ENCODE data around the gene HMGB1.
"Not testable (repeated sequence)": the region's sequence is repeated elsewhere in the genome, so short reads cannot be mapped to it uniquely, and the experiment has no call there.

Gene HMGB1

DNA sequence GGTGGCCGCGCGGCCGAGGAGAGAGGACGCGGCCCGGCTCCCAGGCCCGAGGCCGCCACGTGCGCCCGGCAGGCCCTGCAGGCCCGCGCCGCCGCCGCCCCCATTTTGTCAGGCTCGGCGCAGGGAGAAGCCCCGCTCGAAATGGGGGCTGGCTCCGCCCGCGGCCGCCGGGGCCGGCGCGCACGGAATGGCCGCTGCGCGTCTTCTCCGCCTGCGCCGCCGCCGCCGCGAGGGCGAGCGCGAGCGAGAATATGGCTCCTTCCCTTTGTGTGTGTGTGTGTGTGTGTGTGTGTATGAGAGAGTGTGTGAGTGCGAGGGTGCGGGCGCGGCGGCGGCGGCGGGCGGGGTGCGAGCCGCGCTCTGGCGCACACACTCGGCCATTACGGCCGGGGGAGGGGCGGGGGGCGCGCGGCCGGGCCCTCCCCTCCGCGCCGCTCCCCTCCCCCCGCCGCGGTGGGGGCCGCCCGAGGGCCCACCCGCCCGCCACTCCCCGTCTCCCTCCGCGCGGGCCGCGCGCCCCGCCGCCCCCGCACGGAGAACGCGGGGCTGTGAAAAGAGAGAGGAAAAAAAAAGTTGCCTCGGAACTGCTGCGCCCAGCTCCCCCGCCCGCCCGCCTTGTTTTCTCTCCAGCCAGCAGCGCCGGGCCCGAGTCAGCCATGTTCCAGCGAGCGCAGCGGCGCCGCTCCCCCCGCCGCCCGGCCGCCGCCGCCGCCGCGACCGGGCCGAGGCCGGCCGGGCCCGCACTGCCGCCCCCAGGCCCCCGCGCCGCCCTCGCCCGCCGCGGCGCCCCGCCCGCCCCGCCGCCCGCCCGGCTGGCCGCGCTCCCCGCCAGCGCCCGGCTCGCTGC lies 1.0 kb downstream of the HMGB1 start:
- no peaks in the 10 kb centered on the region for H3K27me3 ChIP-seq (ENCODE audit: control insufficient read depth in 1 of 2, insufficient read depth in 2 of 2, low read length in 2 of 2)
- H3K27ac ChIP-seq (ENCODE audit: low read depth, low read length) = peak overlapping the region; percentile 99
- H3K9me3 ChIP-seq (ENCODE audit: low read length) = no peaks in the 10 kb centered on the region
- peak overlapping the region; percentile 76 for H3K9ac ChIP-seq (ENCODE audit: low read length)
- peak overlapping the region; percentile 71 to 84 for H3K4me3 ChIP-seq (ENCODE audit: low read depth in 1 of 2, low read length in 2 of 2)
- peaks cover 27% of the 10 kb centered on the region for H3K4me1 ChIP-seq (ENCODE audit: insufficient read depth, low read length)
- peaks cover 18% of the 10 kb centered on the region for H3K36me3 ChIP-seq (ENCODE audit: insufficient read depth, low read length)

- peaks cover 27% of the 10 kb centered on the region for H3K4me1 ChIP-seq (ENCODE audit: insufficient read depth, low read length)
Measured at GRCh38 chr13:30463787-30464495, 1.8 kb downstream of the HMGB1 start.

DNA sequence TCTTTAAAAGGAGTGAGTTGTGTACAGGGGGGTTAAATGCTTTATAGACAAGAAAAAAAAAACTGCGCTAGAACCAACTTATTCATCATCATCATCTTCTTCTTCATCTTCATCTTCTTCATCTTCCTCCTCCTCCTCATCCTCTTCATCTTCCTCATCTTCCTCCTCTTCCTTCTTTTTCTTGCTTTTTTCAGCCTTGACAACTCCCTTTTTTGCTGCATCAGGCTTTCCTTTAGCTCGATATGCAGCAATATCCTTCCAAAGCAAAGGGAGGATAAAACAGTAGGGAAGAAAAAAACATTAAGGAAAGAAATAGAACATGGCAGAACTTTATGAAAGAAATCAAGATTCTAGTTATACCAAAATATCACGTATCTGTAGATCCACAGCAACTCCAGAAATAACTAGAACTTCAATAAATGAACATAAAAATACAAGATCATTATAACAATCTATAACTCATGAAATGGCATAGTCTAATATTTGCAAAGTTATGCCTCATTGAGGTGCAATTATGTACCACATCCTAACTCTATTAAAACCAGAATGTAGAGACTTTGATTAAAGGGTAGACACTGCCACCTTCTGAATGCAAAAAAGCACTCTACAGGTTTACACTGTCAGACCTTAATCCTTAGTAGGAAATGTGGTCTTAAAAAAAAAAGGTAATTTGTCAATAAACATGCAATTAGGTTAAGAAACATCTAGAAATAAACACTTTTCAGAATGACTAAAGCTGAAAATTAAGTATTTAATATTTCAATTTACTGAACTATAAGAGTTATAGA lies 4.3 kb downstream of the HMGB1 start:
- Histone ChIP-seq H3K4me1 (ENCODE audit: insufficient read depth, low read length) (peaks cover 27% of the 10 kb centered on the region), H3K36me3 (ENCODE audit: insufficient read depth, low read length) (peaks cover 18% of the 10 kb centered on the region), H3K27ac (ENCODE audit: low read depth, low read length) (peak overlapping the region; percentile 7), H3K9ac (ENCODE audit: low read length) (peak overlapping the region; percentile 76)
- H3K27me3 ChIP-seq (ENCODE audit: control insufficient read depth in 1 of 2, insufficient read depth in 2 of 2, low read length in 2 of 2); H3K9me3 ChIP-seq (ENCODE audit: low read length); H3K4me3 ChIP-seq (ENCODE audit: low read depth in 1 of 2, low read length in 2 of 2): not testable (repeated sequence)

More at GRCh38 chr13:30463787-30464495, 1.8 kb downstream of the HMGB1 start:
- H3K4me3 ChIP-seq (ENCODE audit: low read depth in 1 of 2, low read length in 2 of 2) = peak overlapping the region; percentile 71 to 84
- H3K9me3 ChIP-seq (ENCODE audit: low read length) = no peaks in the 10 kb centered on the region
- H3K27me3 ChIP-seq (ENCODE audit: control insufficient read depth in 1 of 2, insufficient read depth in 2 of 2, low read length in 2 of 2) = no peaks in the 10 kb centered on the region
- peak overlapping the region; percentile 76 for H3K9ac ChIP-seq (ENCODE audit: low read length)
- peak overlapping the region; percentile 99 for H3K27ac ChIP-seq (ENCODE audit: low read depth, low read length)
- H3K36me3 ChIP-seq (ENCODE audit: insufficient read depth, low read length) = peaks cover 18% of the 10 kb centered on the region

DNA sequence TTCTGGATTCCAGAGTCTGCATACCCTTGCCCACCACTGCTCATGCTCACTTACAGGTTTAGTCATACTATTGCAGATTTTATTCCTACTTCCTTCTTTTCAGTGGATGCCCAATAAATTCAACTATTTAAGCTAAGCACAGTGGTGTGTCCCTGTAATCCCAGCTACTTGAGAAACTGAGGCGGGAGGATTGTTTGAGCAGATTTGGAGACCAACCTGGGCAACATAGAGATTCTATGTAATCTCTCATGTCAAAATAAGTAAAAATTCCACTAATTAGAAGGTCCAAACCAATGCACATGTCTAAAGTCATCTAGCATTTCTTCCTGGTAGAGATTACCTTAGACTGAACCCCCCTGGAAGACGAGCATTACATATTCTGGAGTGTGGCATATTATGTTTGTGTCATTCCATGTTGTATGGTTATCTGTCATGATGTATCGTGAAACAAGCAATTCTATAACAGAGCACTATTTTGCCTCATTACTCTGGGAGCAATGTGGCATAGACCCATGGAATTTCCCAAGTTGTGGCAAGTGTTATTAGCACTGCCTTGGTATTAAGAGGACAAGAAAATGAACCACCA lies 8.3 kb downstream of the HMGB1 start:
- H3K27ac ChIP-seq (ENCODE audit: low read depth, low read length) = no peak overlapping the region
- no peak overlapping the region for H3K4me3 ChIP-seq (ENCODE audit: low read depth in 1 of 2, low read length in 2 of 2)
- no peaks in the 10 kb centered on the region for H3K9me3 ChIP-seq (ENCODE audit: low read length)
- H3K27me3 ChIP-seq (ENCODE audit: control insufficient read depth in 1 of 2, insufficient read depth in 2 of 2, low read length in 2 of 2) = no peaks in the 10 kb centered on the region
- H3K4me1 ChIP-seq (ENCODE audit: insufficient read depth, low read length) = peaks cover 17% of the 10 kb centered on the region
- no peak overlapping the region for H3K9ac ChIP-seq (ENCODE audit: low read length)
- H3K36me3 ChIP-seq (ENCODE audit: insufficient read depth, low read length) = peaks cover 10% of the 10 kb centered on the region

- H3K27ac ChIP-seq (ENCODE audit: low read depth, low read length) = no peak overlapping the region
- H3K9ac ChIP-seq (ENCODE audit: low read length) = no peak overlapping the region
- H3K4me3 ChIP-seq (ENCODE audit: low read depth in 1 of 2, low read length in 2 of 2) = no peak overlapping the region
- H3K4me1 ChIP-seq (ENCODE audit: insufficient read depth, low read length) = peaks cover 6% of the 10 kb centered on the region
- peaks cover under 1% of the 10 kb centered on the region for H3K36me3 ChIP-seq (ENCODE audit: insufficient read depth, low read length)
- H3K27me3 ChIP-seq (ENCODE audit: control insufficient read depth in 1 of 2, insufficient read depth in 2 of 2, low read length in 2 of 2) = no peaks in the 10 kb centered on the region
- H3K9me3 ChIP-seq (ENCODE audit: low read length) = no peaks in the 10 kb centered on the region
Measured at GRCh38 chr13:30456290-30456689, 9.4 kb downstream of the HMGB1 start.

DNA sequence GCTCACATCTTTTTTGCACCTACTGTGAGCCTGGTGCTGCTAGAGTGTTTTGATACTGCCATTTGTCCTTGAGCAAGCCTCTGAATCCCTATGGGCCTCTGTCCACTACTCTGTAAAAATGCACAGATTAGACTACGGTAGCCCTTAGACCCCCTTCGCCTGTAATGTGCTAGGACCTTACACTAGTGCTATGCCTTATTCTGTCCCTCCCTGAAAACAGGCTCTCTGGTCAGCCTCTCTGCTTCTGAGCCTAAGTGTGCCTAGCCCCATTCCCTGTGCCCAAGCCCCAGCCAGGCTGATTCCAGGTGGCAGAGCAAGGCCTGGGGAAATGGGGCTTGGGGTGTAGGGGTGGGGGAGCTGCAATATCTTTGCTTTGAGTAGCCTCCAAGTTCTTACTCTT lies 10.7 kb downstream of the HMGB1 start:
- Histone ChIP-seq H3K9me3 (ENCODE audit: low read length) (no peaks in the 10 kb centered on the region), H3K4me3 (ENCODE audit: low read depth in 1 of 2, low read length in 2 of 2) (no peak overlapping the region), H3K4me1 (ENCODE audit: insufficient read depth, low read length) (peaks cover 5% of the 10 kb centered on the region), H3K9ac (ENCODE audit: low read length) (no peak overlapping the region), H3K27ac (ENCODE audit: low read depth, low read length) (no peak overlapping the region), H3K36me3 (ENCODE audit: insufficient read depth, low read length) (no peaks in the 10 kb centered on the region), H3K27me3 (ENCODE audit: control insufficient read depth in 1 of 2, insufficient read depth in 2 of 2, low read length in 2 of 2) (no peaks in the 10 kb centered on the region)

DNA sequence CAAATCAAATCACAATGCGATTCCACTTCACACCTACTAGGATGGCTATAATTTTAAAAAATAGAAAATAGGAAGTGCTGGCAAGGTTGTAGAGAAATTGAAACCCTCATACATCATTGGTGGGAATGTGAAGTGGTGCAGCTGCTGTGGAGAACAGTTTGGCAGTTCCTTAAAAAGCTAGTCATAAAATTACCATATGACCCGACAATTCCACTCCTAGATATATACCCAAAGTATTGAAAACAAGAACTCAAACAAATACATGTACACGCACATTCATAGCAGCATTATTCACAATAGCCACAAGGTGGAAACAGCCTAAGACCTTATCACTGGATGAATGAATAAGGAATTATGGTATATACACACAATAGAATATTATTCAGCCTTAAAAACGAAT lies 12.0 kb downstream of the HMGB1 start:
- no peak overlapping the region for H3K4me3 ChIP-seq (ENCODE audit: low read depth in 1 of 2, low read length in 2 of 2)
- H3K36me3 ChIP-seq (ENCODE audit: insufficient read depth, low read length) = no peaks in the 10 kb centered on the region
- peaks cover 5% of the 10 kb centered on the region for H3K4me1 ChIP-seq (ENCODE audit: insufficient read depth, low read length)

GRCh38 chr13:30451476-30451875 lies 14.3 kb downstream of the HMGB1 start:
- H3K27me3 ChIP-seq (ENCODE audit: control insufficient read depth in 1 of 2, insufficient read depth in 2 of 2, low read length in 2 of 2); H3K27ac ChIP-seq (ENCODE audit: low read depth, low read length); H3K9me3 ChIP-seq (ENCODE audit: low read length); H3K9ac ChIP-seq (ENCODE audit: low read length); H3K36me3 ChIP-seq (ENCODE audit: insufficient read depth, low read length); H3K4me3 ChIP-seq (ENCODE audit: low read depth in 1 of 2, low read length in 2 of 2); H3K4me1 ChIP-seq (ENCODE audit: insufficient read depth, low read length): not testable (repeated sequence)

More for the DNA sequence above, 12.0 kb downstream of the HMGB1 start:
- Histone ChIP-seq H3K9me3 (ENCODE audit: low read length) (no peaks in the 10 kb centered on the region), H3K27ac (ENCODE audit: low read depth, low read length) (no peak overlapping the region), H3K27me3 (ENCODE audit: control insufficient read depth in 1 of 2, insufficient read depth in 2 of 2, low read length in 2 of 2) (no peaks in the 10 kb centered on the region), H3K9ac (ENCODE audit: low read length) (no peak overlapping the region)

- H3K4me1 ChIP-seq (ENCODE audit: insufficient read depth, low read length) = peaks cover 14% of the 10 kb centered on the region
- no peaks in the 10 kb centered on the region for H3K9me3 ChIP-seq (ENCODE audit: low read length)
- H3K27me3 ChIP-seq (ENCODE audit: control insufficient read depth in 1 of 2, insufficient read depth in 2 of 2, low read length in 2 of 2) = no peaks in the 10 kb centered on the region
- H3K27ac ChIP-seq (ENCODE audit: low read depth, low read length) = no peak overlapping the region
- H3K9ac ChIP-seq (ENCODE audit: low read length) = no peak overlapping the region
- no peak overlapping the region for H3K4me3 ChIP-seq (ENCODE audit: low read depth in 1 of 2, low read length in 2 of 2)
- no peaks in the 10 kb centered on the region for H3K36me3 ChIP-seq (ENCODE audit: insufficient read depth, low read length)
Measured at GRCh38 chr13:30450066-30450465, 15.7 kb downstream of the HMGB1 start.

DNA sequence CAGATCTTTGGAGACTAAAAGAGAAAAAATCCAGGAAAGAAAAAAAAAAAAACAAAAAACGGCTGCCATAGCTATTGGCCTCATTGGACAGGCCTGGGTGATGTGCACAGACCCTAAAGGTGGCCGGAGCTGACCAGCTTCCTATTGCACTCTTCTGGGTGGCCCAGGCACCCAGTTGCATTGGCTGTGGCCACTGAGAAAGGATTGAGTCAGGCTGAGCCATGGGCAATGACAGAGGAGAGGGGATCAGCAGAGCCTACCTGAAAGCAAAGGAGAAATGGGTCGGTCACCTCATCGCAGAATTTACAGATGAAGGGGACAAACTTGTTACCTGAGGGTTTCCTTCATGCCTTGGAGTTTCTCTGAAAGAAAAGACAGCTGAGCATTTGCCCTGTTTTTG lies 17.3 kb downstream of the HMGB1 start:
- Histone ChIP-seq H3K36me3 (ENCODE audit: insufficient read depth, low read length) (no peaks in the 10 kb centered on the region), H3K4me3 (ENCODE audit: low read depth in 1 of 2, low read length in 2 of 2) (no peak overlapping the region), H3K4me1 (ENCODE audit: insufficient read depth, low read length) (peaks cover 14% of the 10 kb centered on the region), H3K9ac (ENCODE audit: low read length) (no peak overlapping the region), H3K9me3 (ENCODE audit: low read length) (no peaks in the 10 kb centered on the region), H3K27me3 (ENCODE audit: control insufficient read depth in 1 of 2, insufficient read depth in 2 of 2, low read length in 2 of 2) (no peaks in the 10 kb centered on the region), H3K27ac (ENCODE audit: low read depth, low read length) (no peak overlapping the region)

DNA sequence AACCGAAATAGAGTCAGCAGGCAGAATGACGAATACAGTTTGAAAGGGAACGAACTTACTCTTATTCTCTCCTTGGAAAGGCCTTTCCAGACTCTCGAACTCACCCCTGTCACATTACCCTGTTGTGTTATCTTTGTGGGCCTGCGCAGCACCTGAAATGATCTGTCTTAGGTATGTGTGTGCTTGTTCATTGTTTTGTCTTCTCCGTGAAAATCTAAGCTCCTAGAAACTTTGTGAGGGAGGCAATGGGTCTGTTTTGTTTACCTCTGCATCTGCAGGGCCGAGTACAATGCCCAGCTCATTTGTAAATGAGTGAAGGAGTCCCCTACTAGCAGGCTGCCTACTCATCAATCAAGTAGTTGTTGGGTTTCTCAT lies 19.6 kb downstream of the HMGB1 start:
- H3K9ac ChIP-seq (ENCODE audit: low read length) = peak overlapping the region; percentile 60
- peak overlapping the region; percentile 26 to 61 for H3K4me3 ChIP-seq (ENCODE audit: low read depth in 1 of 2, low read length in 2 of 2)

More for the DNA sequence above, 19.6 kb downstream of the HMGB1 start:
- Histone ChIP-seq H3K27ac (ENCODE audit: low read depth, low read length) (peak overlapping the region; percentile 65), H3K4me1 (ENCODE audit: insufficient read depth, low read length) (peaks cover 14% of the 10 kb centered on the region), H3K27me3 (ENCODE audit: control insufficient read depth in 1 of 2, insufficient read depth in 2 of 2, low read length in 2 of 2) (no peaks in the 10 kb centered on the region), H3K36me3 (ENCODE audit: insufficient read depth, low read length) (no peaks in the 10 kb centered on the region), H3K9me3 (ENCODE audit: low read length) (no peaks in the 10 kb centered on the region)
